ENCODE measurements around the gene ARHGAP31.

- TF ChIP-seq CTCF (IDR thresholded peaks at IDR 0.05) (peak in 4 of 6 experiments; percentile 7 to 44 (median 26)), POLR2A (IDR thresholded peaks at IDR 0.05) (peak in 3 of 4 donors; percentile 62 to 93 (median 89))
Measured at GRCh38 chr3:119463171-119464169, 169.3 kb downstream of the ARHGAP31 start, which contains the start of gene TMEM39A.

Measured in esophagus squamous epithelium (tissue), 4 donors.